Activated gamma-delta T cell treated with Interleukin-2 at 50 U/mL for 16 hours (primary cell): ENCODE data around the gene AFMID.
"Not testable (repeated sequence)": the region's sequence is repeated elsewhere in the genome, so short reads cannot be mapped to it uniquely, and the experiment has no call there.

Experiments
- DNase-seq: peaks from one replicate; pipeline ENCODE4 v3.0.0-alpha.2; 2020

AFMID gene

DNA sequence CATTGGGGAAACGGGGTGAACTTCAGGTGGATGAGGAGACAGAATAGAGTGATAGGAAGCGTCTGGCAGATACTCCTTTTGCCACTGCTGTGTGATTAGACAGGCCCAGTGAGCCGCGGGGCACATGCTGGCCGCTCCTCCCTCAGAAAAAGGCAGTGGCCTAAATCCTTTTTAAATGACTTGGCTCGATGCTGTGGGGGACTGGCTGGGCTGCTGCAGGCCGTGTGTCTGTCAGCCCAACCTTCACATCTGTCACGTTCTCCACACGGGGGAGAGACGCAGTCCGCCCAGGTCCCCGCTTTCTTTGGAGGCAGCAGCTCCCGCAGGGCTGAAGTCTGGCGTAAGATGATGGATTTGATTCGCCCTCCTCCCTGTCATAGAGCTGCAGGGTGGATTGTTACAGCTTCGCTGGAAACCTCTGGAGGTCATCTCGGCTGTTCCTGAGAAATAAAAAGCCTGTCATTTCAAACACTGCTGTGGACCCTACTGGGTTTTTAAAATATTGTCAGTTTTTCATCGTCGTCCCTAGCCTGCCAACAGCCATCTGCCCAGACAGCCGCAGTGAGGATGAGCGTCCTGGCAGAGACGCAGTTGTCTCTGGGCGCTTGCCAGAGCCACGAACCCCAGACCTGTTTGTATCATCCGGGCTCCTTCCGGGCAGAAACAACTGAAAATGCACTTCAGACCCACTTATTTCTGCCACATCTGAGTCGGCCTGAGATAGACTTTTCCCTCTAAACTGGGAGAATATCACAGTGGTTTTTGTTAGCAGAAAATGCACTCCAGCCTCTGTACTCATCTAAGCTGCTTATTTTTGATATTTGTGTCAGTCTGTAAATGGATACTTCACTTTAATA is 37.3 kb downstream of the AFMID start:
- DNase-seq = no peak

DNA sequence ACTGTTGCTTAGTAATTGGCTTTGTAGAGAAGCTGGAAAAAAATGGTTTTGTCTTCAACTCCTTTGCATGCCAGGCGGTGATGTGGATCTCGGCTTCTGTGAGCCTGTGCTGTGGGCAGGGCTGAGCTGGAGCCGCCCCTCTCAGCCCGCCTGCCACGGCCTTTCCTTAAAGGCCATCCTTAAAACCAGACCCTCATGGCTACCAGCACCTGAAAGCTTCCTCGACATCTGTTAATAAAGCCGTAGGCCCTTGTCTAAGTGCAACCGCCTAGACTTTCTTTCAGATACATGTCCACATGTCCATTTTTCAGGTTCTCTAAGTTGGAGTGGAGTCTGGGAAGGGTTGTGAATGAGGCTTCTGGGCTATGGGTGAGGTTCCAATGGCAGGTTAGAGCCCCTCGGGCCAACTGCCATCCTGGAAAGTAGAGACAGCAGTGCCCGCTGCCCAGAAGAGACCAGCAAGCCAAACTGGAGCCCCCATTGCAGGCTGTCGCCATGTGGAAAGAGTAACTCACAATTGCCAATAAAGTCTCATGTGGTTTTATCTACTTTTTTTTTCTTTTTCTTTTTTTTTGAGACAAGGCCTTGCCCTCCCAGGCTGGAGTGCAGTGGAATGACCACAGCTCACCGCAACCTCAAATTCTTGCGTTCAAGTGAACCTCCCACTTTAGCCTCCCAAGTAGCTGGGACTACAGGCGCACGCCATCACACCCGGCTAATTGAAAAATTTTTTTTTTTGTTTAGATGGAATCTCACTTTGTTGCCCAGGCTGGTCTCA is 38.1 kb downstream of the AFMID start:
- no peak for DNase-seq

DNA sequence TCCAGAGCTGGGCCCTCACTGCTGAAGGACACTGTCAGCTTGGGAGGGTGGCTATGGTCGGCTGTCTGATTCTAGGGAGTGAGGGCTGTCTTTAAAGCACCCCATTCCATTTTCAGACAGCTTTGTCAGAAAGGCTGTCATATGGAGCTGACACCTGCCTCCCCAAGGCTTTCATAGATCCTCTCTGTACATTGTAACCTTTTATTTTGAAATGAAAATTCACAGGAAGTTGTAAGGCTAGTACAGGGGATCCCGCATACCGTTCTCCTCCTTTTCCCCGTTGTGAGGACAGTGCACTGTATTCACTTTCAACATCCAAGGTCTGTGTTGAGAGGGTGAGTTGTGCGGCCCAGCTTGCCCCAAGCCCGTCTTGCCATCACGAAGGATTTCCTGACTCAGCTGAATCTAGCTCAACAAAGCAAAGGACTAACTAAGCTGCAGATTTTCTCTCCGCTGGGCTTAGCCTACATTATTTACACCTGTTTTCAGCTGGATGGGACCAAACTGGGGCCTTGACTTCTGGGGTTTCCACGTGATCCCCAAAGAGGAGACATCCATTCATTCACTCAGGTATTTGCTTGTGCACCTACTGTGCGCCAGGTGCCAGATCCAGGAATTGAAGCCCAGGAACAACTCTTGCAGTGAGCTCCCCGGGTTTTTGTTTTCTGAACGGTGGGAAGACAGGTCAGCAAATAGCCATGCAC is 39.0 kb downstream of the AFMID start:
- DNase-seq = no peak

GRCh38 chr17:78226759-78227454 is 39.7 kb downstream of the AFMID start:
- DNase-seq = no peak

DNA sequence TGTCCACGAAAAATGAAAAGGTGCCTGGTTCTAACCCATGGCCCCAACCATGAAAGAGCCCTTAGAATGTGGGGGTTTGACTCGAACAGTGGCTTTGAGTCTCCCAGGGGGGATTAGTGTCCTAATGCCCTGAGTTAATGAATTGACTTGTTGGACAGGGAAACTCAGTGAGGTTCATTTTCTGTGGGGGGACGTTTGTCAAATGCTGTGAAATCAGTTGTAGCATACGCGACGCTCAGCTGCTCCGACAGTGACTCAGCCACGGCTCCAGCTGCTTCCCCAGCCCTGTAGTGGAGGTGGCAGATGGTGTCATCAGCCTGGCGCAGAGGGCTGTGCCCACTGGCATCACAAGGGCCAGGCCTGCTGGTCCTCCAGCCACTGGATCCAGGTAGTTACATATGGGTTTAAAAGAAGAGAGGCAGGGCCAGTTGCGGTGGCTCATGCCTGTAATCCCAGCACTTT is 40.3 kb downstream of the AFMID start:
- no peak for DNase-seq

DNA sequence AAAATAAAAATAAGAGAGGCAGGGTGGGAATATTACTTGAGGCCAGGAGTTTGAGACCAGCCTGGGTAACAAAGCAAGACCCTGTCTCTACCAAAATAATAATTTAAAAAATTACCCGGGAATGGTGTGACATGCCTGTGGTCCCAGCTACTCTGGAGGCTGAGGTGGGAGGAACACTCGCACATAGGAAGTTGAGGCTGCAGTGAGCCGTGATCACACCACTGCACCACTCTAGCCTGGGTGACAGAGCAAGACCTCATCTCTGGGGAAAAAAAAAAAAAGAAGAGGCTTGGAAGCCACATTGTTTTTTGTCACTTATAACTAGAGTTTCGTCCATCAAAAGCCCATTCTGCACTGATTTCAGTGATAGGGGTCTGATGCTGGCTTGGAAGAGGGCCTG is 41.0 kb downstream of the AFMID start:
- no peak for DNase-seq

DNA sequence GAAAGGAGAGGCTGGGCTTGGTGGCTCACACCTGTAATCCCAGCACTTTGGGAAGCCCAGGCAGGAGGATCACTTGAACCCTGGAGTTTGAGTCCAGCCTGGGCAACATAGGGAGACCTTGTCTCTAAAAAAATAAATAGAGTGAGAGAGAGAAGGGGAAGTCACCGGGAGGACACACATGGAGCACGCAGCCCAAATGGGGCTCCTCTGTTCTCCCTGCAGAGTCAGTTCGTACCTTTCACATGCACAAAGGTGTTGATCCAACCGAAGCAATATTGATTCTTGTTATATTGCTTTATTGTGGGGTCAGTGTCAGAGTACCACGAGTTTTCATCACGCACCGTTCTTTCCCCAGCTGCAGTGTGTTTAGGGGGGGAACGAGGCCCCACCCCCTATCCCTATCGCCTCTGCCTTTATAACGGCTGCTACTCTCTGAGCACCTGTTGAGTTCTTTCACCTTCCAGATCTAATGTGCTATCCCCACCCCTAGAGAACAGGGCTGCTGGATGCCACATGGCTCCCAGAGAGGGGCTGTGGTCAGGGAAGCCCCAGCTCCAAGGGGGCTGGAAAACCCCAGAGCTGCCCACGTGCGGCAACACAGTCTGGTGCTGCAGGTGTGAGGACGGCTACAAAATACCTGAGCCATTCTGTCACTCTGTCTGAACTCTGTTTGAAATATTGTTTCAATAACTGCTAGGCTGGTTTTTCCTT is 43.2 kb downstream of the AFMID start:
- no peak for DNase-seq

GRCh38 chr17:78230996-78231935 is 44.1 kb downstream of the AFMID start, which contains the start of gene TMEM235:
TMEM235 (plus strand) TSS chr17:78231631; CDS start chr17:78232024, 393 bp downstream.
- no peak for DNase-seq

DNA sequence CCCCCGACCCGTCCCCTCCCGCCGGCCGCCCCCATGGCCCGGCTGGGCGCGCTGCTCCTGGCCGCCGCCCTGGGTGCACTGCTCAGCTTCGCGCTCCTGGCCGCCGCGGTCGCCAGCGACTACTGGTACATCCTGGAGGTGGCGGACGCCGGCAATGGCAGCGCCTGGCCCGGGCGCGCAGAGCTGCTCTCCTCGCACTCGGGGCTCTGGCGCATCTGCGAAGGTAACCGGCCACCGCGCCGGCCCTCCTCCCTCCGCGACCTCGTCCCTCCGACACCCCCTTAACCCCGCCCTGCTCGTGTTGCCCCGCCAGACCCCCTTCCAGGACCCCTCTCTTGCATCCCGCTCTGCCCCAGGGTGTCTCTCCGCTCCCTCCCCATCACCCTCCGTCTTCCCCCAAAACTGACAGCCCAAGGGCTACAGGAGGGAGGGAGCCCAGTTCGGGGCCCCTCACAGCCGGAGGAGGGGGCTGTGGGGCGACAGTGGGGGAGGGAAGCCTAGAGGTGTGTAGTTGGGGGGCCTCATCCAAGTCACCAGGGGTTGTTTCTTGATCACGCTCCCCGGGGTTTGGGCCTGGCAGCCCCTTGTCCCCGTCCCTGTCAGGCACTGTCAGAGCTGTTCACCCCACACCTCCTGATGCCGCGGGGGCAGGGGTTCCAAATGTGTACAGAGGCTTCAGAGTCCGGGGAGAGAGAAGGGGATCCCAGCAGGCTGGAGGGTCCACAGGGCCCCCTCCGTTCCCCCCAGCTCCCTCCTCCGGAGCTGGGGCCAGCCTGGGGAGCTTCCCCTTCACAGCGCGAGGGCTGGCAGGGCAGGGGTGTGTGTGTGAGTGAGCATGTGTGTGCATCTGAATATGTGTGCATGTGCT is 45.1 kb downstream of the AFMID start:
- DNase-seq = no peak

- DNase-seq = no peak
Measured at GRCh38 chr17:78232859-78233173, 45.7 kb downstream of the AFMID start.

DNA sequence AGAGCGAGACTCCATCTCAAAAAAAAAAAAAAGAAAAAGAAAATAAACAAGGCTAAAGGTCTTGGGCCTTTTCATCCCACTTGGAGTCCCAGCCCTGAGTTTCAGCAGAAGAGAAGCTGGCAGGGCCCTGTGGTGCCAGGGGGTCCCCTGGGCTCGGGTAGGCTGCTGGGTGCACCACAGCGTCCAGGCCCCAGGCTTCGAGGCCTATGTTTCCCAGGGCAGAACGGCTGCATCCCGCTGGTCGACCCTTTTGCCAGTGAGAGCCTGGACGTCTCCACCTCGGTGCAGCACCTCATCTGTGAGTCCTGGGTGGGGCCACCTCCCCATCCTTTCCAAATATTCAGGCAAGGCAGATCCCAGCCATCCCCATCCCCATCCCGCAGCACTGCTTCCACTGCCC is 46.5 kb downstream of the AFMID start:
- no peak for DNase-seq

- DNase-seq = no peak
Measured at GRCh38 chr17:78234261-78234865, 47.2 kb downstream of the AFMID start.

DNA sequence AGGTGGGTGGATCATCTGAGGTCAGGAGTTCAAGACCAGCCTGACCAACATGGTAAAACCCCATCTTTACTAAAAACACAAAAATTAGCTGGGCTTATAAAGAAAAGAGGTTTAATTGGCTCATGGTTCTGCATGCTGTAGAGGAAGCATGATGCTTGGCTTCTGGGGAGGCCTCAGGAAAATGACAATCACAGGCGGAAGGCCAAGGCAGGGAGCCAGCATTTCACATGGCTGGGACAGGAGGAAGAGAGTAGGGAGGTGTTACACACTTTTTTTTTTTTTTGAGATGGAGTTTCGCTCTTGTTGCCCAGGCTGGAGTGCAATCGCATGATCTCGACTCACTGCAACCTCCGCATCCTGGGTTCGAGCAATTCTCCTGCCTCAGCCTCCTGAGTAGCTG is 47.9 kb downstream of the AFMID start:
- not testable (repeated sequence) for DNase-seq

GRCh38 chr17:78235885-78236284 is 48.7 kb downstream of the AFMID start:
- DNase-seq = no peak

GRCh38 chr17:78236362-78237127 is 49.4 kb downstream of the AFMID start:
- DNase-seq = no peak

DNA sequence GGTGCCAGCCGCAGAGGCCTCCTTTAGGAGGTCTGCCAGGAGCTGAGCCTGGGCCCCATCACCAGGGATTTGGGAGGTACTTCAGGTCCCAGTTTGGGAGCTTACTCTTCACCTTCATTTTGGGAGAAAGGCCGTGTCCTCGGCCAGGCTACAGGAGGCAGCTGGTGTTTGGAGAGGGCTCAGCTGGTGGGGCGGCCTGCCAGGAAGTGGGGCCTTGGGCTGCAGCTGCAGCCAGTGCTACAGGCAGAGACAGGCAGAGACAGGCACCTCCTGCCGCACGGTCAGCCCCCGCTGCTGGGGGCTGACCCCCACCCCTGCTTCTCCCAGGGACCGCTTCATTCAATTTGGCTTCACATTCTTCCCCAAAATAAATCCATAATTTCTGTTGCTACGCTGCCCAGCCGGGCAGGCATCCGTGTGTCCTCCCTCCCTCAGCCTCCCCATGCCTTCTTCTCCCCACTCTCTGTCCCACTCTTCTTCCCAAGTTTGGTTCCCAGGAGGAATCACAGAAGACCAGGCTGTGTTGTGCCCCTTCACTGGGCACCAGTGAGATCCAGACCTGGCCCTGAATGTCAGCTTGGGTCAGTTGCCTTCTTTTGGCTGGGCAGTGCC is 50.3 kb downstream of the AFMID start:
- DNase-seq = no peak

GRCh38 chr17:78238823-78239488 is 51.8 kb downstream of the AFMID start:
- DNase-seq = no peak

DNA sequence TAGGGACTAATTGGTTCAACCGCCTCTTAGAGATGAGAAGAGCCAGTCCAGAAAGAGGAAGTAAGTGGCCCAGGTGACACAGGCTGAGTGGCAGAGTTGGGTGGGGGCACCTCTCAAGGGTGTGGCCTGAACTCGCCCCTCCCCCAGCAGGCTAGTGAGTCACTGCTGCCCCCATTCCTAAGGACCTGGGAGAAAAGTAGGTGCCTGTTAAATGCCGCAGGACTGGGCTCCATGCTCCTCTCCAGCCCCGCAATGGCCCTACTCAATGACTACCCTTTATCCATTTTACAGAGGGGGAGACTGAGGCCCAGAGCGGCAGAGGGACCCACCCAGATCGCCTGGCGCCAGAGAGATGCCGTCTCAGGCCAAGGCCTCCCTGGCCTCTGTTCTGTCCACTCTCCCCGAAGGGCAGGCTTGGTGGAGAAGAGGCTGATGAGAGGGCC is 52.3 kb downstream of the AFMID start:
- no peak for DNase-seq
